OCI-M2 (cell line): ENCODE results near the gene ENOX1.
"Not testable (repeated sequence)": the region's sequence is repeated elsewhere in the genome, so short reads cannot be mapped to it uniquely, and the experiment has no call there.

ENCODE experiments used
- DNase-seq: peaks from one replicate; lab custom pipeline; 2025; ENCODE audit not compliant: unreplicated experiment; lab: John Stamatoyannopoulos, UW

Gene ENOX1

DNA sequence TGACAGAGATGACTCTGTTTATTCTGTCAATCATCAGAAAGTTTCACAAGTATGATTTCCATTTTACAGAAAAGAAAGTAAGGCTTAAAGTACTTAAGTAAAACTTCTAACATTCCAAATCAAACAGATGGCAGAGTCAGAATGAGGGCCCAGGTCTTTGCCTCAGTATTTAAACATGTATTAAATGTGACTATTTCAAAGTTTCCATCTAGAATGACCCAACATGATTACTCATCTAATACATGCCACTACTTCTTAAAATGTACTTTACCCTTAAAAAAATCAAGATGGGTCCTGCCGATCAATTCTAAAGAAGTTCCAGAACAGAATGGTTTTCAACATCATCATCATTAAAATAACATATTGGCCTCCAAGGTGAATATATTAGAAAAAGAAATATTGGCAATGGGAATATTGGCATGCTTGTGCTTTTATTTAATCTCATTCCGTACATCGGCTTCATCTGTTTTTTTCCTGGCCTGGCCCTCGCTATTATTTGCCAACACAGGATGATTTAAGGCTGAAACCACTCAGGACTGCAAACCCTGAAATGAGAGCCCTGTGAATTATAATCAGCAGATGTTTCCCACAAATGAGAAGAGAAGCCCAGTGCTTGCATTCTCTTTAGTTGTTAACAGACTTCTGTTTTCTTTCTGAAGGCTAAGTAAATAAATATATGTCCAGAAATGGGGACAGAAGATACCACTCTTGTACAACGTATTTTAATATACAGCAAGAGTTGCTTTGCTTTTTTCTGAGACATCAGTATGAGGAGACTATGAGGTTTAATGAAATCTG lies 423.4 kb downstream of the ENOX1 start:
- DNase-seq, result no peak

DNA sequence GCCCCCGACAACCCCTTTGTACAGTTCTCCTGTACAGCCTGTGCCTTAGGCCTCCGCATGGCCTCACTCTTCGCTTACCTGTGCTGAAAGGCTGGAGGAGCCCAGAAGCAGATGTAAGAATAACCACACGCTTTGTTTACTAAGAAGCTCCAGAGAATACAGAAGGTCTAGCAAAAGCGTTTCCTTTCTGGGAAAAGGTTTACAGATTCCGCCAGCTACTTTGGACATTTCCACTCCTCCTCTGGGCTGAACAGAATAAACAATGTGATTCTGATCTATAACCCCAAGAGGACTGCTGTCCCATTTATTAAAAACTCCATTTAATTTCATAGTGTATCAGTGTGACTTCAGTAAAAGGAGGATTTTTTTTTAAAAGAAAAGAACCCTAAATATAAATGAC lies 424.2 kb downstream of the ENOX1 start:
- DNase-seq, result no peak

DNA sequence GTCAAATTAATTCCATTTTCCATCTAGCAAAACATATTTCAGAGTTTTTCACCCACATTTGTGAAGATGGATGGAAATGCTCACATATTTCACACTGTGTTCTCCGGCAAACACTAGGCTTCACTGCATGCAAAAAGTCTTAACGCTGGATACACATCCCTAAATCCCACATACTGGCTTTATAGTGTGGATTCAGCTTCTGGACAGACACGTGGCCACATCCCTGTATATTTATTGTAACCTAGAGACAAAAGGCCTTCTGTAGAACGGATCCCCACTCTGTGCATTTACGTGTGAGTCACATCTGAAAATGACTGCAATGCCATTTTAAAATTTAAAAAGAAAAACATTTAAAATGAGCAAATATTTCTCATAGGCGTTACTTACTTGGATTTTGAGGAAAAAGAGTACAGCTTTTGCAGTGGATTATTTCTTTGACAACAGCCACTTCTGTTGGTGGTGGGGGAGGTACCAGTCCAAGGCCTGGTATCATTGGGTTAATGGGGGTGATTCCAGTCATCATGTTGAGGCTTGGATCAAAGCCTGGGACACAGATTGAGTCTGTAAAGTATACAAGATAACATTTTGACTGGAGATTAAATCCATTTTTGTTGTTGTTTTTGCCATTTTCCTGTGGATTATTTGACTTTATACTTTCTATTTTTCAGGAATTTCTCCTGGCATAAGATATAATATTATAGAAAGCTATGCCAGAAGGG lies 425.7 kb downstream of the ENOX1 start:
- DNase-seq, result no peak

DNA sequence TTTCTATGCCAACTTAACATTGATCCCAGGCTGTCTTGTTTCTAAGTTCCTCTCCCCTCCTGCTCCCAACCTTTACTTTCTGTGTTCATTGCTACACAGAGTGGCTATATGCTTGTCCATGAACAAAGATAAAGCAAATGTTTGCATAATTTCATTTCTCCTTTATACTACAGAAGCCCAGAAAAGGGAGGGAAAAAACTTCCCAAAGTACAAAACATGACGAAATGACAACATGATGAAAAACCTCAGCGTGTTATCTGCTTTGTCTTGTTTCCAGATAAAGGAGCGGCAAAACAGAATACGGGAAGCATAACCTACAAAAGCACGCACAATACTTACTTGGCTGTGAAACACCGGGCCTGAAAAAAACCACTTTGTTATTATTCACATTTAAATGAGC lies 426.6 kb downstream of the ENOX1 start:
- DNase-seq, result no peak

DNA sequence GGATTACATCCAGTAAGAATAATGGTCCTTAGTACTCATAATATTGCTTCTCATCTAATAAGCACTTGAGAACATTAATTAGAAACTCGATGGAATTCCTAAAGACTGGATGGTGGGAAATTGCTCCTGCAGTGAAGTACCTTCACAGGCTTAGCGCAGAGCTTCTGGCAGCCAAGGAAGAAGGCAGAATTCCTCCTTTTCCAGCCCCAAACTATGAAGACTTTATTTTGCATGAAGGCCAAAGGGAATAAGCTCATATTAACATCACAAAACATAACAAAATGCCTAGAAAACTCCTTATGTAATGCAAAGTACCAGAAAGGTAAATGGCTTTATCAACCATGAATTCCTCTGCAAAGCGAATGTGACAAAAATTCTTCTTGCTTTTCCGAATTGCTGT lies 427.2 kb downstream of the ENOX1 start:
- no peak for DNase-seq

DNA sequence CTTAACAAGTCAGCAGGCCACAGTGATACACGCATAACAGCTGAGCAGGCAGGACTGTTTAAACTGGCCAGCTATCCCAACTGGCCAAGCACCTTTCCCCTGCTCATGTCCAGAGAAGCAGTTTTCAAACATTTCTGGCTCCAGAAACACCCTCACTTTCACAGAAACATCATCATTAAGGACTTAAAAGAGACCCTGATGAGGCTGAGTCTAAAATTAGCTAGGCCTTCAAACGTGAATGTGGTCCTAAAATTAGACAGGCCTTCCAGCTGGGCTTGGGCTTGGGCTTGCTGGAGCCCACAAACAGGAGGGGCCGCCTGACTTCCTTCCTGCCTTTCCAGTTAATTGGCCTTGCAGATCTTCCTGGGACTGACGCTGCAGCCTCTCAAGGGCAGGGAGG lies 429.2 kb downstream of the ENOX1 start:
- no peak for DNase-seq

DNA sequence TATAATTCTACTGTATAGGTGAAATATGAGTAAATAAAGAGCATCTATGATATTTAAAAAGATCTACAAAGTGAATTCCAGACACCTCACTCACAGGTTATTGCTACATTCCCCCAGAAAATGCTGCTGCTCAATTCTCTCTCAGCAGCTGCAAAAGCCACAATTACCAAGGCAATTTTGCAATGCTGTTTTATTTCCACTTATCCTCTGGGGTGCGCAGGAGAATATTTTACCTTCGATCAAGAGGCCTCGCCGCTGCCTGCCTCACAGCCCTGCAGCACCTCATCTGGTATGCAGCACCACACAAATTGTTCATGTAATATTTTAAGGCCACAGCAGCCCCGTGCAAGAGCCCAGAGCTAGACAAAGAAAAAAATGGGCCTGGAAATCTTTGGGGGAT lies 430.2 kb downstream of the ENOX1 start:
- DNase-seq, result no peak

DNA sequence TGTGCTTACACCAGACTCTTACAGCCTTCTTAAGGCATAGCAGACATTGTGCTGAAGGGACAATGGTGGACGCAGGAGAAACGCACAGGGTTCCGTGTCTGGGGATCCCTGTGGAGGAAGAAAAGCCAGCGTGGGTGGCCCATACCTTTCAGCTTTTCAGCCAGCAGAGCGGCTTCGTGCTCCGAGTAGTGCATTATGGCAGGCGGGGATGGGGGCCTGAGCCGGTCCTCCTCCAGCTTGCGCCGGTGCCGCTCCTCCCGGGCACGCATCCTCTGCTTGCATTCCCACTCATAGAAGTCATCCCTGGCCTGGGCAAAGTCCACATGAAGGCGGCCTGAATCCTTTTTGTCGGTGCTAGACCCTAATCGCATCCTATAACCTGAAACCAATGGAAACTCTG lies 431.0 kb downstream of the ENOX1 start:
- DNase-seq, result no peak

DNA sequence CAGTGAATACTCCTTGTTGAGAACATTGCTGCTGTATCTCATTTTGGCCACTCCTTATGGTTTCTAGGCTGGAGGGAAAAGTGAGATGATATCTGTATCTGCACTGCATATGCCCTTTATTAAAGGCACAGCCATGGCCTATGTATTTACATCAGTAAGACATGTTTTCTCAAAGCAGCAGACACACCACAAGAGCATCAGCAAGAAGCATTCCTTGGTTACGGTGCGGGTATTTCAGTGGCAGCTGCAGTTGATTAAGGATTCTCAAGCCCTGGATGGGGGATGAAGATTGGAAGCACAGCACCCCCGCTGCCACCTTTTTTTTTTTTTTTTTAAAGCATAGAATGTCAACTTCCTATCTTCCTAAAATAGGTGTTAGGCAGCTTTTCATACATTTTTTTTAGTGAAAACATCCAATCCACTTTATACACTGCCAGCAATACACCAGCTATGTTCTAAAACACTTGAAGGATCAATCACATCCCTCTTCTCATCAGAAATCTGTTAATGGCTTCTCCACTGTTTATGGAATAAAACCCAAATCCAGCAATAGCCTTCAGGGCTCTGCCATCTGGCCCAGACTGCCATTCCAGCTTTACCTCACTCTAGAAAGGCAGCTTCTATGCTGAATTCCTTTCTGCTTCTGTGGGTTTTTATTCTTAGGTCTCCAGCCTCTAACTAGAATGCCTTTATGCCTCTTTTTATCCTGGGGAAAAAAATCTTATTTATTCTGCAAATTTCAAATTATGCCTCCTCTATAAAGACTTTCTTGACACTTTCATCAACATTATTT lies 432.4 kb downstream of the ENOX1 start:
- no peak for DNase-seq

DNA sequence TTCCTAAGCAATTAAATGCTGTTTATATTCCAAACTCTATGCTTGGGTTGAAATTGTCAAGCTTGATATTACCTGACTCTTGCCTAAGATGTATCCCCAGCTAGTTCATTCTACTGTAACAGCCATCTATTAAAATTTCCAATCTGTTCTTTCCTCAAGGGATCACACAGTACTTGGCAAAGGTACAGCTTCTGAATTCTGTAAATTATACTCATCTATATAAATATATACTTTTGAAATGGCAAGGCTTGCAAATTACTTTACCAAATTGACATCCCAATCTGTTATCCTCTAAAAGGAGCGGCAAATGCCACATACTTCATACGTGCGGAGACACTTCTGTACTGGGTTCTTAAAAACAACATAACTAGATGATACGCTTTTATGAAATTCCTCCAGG lies 433.1 kb downstream of the ENOX1 start:
- DNase-seq, result no peak

DNA sequence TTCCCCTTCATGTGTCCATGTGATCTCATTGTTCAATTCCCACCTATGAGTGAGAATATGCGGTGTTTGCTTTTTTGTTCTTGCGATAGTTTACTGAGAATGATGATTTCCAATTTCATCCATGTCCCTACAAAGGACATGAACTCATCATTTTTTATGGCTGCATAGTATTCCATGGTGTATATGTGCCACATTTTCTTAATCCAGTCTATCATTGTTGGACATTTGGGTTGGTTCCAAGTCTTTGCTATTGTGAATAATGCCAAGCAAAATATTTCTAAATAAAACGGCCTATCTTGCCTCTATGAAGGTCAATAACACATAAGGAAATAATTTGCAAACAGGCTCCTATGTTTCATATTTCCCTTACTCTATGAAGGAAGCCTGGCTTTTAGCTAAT lies 435.2 kb downstream of the ENOX1 start:
- not testable (repeated sequence) for DNase-seq

DNA sequence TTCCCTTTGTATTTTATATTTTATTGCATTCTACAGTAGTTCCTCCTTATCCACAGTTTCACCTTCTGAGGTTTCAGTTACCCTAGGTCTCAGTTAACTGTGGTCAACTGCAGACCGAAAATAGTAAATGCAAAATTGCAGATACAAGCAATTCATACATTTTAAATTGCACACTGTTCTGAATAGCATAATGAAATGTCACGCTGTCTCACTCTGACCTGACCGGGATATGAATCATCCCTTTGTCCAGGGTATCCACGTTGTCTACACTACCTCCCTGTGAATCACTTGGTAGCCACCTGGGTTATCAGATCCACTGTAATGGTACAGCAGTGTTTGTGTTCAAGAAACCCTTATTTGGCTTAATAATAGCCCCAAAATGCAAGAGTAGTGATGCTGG lies 438.4 kb downstream of the ENOX1 start:
- no peak for DNase-seq

DNA sequence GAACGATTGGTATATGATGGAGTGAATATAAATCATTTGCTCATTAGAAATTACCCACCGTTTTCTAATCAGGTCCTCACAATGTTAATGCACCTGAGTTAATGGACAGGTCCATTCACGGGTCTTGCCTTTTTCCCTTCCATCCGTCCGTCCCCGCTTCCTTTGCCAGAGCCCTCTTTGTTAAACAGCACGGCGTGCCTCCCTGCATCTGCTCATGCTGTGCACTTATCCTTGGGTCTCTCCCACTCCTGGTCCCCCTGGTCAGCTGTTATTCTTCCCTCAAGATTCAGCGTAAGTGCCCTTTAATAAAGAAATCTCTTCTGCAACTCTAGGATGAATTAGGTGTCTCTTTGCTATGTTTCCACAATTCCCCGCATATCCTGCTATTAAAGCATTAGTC lies 438.9 kb downstream of the ENOX1 start:
- no peak for DNase-seq

DNA sequence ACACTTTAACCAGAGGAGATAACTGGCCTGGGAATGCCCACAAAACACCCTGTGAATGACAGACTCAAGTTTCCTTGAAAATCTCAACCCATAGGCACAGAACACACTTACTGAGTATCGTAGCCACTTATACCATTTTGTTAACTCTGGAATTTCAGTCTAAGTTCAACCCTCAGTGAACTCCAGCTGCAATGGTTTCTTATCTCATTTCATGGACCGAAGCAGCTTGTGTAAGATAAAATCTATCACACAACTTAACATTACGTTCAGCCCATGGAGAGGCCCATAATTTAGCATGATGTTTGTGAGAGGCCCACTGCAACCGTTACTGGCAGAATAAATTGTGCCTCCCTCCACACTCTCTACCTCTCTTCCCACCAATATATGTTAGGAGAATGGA lies 440.3 kb downstream of the ENOX1 start:
- DNase-seq, result no peak

DNA sequence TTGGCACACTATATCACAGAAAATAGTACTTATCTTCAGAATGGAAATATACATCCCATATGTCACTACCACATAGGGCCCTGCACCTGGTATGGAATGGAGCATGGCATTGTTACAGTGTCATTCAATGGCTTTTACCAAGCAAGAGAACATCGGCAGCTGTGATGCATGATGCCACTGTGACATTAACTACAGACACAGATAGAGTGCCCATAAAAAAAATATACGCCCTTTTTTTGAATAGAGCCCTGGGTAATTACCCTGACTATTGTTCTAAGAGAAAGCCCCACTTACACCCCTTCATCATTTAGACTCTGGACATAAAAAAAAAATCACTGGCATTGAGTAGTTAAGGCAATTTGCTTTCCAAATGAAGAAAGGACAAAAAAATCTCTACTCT lies 443.1 kb downstream of the ENOX1 start:
- no peak for DNase-seq

DNA sequence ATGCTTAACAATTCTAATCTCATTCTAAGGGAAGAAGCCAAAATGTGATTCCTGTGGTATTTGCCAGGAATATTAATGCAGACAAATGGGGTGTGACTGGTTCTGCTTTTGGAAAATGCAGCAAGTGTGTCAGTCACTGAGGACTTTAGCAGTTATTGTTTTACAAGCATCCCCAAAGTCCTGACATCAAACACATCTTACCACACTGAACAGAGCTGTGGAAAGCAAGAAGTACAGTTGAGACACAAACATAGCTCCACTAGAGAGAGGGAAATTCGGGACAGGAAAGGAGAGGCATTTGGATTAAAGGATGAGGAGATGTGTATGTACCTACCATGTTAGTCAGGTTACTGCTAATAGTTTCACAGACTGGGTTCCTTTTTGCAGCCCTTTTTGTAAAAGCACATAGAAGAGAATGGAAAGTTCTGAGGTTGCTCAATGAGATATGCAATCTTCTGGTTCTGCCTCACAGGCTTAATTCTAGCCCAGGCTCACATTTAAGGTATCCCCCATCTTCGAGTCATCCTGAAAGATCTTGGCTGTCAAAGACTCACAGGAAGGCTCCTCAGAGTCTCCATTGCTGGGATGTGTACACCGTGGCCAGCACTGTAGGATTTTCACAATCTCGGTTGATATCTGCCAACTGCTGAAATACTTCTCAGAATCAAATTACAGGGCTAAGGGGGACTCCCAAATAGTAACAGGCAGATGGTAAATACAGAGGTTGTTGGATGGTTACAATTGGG lies 446.8 kb downstream of the ENOX1 start:
- DNase-seq, result no peak

DNA sequence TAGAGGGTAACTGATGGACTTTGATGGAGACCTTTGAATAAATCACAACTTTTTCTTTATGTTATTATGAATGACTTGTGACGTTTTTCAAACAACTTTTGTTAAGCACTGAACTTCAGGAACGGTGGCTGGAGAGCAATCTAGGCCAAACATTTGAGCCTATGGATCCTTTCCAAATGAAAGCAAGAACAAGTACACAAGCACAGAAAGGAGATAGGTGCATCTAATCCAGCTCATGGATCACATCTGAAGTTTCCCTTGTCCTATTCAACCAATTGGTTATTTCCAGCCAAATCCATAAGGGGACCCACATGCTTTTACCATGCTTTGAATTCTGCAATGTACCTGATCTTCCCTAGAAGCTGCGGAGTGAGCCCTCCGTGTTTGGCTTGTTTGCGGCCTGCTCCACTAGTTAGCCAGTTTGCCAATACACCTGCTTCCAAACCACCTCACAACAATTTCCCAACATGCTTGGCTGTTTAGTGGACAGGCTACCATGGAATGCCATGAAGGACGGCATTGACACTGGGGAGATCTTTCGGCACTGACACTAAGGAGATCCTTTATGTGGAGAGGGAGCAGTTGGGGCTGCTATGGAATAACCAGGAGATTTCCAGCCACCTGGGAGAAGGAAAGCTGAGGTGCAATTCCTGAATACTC lies 447.5 kb downstream of the ENOX1 start:
- no peak for DNase-seq

DNA sequence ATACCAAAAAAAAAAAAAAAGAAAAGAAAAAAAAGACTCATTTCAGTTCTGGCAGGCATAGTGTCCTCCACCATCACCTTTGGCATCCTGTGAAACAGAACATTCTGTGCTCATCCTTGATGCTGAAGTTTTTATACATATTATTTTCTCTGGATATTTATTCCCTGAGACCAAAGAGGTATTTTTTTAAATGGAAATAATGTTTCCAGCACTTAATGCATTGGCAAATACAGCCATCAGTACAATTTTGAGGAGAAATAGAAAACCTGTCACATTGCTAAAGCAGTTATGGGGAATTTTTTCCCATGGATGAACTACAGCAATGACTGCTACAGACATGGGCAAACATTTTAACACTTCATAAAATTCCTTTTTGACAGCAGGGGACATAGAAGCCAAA lies 451.0 kb downstream of the ENOX1 start:
- DNase-seq, result no peak

DNA sequence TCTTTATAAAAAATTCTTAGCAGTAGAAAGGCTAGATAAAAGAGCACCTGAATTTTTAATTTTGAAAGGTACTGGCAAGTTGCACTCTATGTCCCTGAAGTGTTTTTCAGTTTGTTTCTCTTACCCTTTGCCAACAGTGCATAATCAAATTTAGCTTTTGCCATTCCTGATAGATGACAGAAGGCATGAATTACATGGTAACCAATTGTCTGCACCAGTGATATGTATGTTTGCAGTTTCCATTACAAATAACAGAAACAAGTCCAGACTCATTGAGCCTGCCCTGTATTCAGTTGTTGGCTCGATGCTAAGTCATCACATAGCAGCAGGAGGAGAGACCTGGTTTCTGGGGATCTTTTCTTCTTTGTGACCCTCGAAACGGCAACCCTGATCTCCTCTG lies 453.6 kb downstream of the ENOX1 start:
- DNase-seq, result no peak

DNA sequence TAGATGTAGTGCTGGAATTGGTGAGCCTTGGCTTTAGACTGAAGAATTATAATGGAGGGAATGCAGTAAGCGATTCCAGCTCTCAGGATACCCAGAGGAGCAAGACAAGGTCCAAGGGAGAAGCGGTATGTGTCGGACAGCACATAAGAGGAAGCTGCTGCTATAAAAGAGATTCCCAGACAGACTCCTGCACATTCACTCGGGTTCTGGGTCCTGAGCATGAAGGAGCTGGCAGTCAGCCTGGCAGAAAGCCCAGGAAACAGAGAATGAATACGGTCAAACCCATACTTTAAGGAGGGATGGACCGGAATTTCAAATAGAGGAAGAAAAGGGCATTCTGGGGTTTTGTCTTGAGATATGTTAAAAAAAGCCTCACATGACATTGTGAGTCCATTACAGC lies 455.1 kb downstream of the ENOX1 start:
- DNase-seq, result no peak

DNA sequence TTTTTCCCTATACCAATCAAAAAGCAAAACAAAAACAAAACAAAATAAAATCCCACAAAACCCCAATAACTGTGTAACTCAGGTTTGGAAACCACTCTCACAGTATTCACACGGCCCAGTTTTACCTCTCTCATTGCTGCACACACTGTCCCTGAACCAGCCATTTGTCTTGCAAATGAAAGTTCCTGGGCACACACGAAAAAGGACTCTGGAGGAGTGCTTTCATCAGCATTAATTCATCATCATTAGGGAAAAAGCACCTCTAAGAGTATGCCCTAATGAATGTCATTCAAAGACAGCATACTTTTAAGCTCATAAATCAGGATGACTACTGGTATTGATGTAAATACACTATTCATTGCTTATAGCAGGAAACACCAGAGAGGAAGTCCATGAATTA lies 457.1 kb downstream of the ENOX1 start:
- no peak for DNase-seq
